HG03575 (cell line): Measurements from ENCODE around the gene LHPP.
"Not testable (repeated sequence)": the region's sequence is repeated elsewhere in the genome, so short reads cannot be mapped to it uniquely, and the experiment has no call there.

Experiments
- ATAC-seq: cut with Tn5 transposase; IDR thresholded peaks from one replicate; pipeline ENCODE4 v1.9.1; 2021; ENCODE audit not compliant: unreplicated experiment, insufficient number of reproducible peaks, low FRiP score; ENCODE audit errors: extremely low read depth

The LHPP gene

DNA sequence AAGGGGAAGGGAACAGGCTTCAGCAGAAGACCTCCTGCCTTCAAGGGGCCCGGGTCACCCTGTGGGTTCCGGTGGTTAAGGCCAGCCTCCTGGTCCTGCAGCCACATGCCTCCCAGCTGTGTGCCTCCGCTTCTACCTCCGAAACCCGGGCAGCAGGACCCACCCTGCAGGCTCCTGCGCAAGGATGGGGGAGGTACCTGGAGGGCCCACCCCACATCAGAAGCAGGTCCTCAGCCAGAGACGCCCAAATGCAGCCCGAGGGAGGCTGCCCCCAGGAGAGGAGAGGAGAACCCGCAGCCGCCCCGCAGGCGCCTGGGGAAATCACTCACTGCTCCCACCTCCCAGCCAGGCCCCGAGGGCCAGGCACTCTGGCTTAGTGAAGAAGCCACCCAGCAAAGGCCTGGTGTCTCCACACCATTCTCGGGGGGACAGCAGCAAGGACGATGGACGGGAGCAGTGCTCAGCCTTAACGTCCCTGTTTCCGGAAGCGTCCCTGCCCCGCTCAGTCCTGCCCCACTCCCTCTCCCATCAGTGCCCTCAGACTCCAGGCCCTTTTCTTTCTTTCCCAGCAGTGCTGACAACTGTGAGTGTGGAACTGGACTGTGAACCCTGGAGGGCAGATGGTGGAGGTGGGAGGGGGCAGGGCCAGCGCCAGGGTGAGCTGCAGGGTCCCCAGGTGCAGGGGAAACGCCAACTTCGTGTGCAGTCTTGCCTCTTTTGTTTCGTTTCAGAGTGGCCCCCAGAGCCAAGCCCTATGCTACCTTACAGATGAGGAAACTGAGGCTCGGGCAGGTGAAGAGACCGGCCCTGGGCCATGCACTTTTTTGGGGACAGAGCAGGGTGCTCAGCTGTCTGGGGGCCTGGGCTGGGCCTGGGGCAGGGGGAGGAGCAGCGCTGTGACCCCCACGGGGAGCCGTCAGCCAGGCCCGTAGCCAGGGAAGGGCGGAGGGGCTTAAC lies 144.5 kb downstream of the LHPP start:
- ATAC-seq: no peak

DNA sequence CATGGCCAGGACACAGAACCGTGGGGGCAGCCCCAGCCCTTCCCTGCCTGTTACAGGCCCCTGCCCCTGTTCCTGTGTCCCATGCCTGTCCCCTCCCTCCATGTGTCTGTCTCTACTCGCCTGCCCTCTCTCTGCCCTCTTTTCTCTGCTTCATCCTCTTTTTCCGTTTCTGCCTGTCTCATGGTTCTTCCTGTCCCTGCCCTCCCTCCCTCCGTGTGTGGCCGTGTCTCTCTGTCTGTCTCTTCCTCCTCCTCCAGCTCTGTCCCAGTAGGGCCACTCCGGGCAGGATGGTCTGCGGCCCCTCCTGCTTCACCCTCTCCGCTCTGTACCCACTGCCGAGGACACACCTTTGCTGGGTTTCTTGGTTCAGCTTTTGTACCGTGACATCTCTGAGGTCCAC lies 145.2 kb downstream of the LHPP start:
- ATAC-seq: no peak

DNA sequence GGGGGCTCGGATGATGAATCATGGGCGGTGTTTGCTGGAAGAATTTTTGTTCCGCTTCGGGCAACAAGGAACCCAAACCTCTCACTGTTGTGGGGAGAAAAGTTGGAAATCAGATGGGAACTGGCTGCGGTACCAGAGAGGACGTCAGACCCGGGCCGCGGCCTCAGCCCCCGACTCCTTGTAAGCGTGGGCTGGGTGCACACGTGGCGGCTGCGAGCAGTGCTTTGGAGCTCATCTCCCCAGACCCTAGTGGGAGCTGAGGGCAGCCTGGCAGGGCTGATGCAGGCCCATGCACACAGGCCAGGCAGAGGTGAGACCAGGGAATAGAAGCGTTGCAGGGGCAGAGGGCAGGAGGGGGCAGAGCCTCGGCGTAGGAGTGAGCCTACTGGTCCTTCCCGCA lies 146.1 kb downstream of the LHPP start:
- no peak for ATAC-seq

DNA sequence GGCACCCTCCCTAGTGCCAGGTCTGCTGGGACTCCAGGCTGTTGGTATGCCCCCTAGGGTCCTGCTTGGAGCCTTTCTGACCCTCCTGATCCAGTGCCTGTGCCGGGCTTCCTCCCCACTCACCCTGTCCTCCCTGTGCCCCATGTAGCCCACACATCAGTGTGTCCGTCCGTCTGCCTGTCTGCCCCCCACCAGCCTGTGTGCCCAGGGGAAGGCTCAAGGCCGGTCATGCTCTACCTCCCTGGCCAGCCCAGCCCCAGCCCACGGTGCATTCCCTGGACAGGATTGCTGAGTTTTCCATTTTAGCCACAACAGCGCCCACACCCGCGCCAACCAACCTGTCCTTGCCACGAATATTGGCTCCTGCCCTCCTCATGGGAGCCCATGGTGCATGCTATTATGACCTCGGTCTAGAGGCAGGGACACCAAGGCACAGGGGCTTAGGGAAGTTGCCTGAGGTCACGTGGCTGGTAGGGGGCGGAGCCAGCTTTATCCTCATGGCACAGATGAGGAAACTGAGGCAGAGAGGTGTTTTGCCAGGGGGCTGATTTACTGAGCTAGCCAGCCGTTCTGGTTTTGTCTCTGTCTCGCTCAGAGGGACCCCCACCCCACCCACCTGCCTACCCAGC lies 146.6 kb downstream of the LHPP start:
- no peak for ATAC-seq

DNA sequence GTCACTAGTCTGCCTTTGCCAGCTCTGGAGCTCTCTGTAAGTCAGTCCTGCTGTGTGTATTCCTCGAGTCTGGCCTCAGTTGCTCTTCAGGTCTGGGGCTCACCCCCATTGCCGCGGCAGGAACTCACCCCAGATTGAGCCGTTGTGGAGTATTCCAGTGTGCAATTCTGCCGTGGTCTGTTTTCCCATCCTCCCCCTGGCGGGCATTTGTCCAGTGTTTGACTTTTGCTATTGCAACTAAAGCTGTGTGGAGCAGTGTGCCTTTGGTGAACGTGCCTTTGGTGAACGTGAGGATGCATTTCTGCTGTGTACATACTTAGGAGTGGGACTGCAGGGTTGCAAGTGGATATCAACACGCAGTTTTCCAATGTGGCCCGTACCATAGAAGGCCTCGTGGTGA lies 148.1 kb downstream of the LHPP start:
- no peak for ATAC-seq

DNA sequence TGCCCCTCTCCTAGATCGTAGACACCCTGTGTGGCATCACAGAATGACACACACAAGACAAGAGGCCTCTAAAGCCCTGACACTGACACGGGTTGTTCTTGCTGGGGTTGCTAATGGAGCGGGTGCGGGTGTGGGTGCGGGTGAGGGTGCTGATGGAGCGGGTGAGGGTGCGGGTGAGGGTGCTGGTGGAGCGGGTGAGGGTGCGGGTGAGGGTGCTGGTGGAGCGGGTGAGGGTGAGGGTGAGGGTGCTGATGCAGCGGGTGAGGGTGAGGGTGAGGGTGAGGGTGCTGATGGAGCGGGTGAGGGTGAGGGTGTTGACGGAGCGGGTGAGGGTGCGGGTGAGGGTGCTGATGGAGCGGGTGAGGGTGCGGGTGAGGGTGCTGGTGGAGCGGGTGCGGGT lies 148.6 kb downstream of the LHPP start:
- not testable (repeated sequence) for ATAC-seq

DNA sequence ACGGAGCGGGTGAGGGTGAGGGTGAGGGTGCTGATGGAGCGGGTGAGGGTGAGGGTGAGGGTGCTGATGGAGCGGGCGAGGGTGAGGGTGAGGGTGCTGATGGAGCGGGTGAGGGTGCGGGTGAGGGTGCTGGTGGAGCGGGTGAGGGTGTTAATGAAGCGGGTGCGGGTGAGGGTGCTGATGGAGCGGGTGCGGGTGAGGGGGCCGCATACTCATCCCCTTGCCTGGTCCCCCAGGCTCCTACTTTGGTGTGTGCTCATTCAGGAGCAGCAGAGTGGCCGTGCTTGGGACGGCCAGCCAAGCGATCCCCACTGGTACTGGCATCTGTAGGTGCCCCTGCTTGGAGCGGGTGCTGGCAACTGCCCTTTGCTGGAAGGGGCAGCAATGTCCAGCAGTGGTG lies 149.2 kb downstream of the LHPP start:
- not testable (repeated sequence) for ATAC-seq

DNA sequence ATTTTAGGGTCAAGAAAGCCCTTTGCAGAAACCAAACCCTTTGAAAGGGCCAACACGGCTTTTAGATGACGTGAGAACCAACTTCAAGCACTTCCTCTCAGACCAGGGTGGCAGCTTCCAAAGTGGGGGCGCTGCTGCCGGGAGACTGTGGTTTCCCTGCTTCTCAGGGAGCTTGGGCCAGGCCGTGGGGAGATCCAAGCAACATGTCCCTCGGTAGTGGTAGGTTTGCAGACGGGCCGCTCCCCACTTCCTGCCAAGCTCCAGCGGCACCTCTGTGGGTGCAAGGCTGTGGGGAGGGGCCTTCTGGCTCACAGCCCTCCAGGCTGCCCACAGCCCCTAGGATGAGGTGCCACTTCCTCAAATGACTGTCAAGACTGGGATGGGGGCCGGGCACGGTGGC lies 150.1 kb downstream of the LHPP start:
- ATAC-seq: no peak

DNA sequence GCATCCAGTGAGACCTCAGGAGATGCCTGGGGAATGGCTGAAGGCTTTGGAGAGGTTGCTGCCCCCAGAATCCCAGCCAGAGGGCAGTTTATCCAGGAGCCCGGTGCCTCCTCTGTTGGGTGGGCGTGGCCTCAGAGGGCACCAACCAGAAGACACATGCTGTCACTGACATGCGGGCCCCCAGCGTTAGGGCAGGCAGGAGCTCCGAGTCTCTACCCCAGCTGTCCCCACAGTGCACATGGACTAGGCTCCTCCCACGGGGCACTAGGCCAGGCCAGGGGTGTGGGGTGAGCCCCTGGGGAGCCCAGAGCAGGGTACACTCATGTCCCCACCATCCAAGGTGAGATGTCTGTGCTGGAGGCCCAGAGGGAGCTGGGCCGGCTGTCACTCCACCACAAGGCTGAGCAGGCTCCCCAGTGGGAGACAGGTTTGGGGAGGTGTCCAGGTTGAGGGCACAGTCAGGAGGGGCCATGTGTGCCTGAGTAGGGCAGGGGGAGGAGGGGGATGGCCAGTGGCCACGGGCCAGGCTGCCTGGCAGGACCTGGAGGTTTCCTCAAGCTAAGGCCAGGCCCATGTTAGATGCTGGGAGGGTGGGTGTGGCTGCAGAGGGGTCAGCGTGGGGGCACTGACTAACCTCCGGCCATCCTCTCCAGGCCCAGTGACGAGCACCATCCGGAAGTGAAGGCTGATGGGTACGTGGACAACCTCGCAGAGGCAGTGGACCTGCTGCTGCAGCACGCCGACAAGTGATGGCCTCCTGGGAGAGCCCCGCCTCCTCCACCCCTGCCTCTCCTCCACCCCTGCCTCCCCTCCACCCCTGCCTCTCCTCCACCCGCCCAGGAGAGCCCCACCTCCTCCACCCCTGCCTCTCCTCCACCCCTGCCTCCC lies 151.2 kb downstream of the LHPP start:
- ATAC-seq: no peak

DNA sequence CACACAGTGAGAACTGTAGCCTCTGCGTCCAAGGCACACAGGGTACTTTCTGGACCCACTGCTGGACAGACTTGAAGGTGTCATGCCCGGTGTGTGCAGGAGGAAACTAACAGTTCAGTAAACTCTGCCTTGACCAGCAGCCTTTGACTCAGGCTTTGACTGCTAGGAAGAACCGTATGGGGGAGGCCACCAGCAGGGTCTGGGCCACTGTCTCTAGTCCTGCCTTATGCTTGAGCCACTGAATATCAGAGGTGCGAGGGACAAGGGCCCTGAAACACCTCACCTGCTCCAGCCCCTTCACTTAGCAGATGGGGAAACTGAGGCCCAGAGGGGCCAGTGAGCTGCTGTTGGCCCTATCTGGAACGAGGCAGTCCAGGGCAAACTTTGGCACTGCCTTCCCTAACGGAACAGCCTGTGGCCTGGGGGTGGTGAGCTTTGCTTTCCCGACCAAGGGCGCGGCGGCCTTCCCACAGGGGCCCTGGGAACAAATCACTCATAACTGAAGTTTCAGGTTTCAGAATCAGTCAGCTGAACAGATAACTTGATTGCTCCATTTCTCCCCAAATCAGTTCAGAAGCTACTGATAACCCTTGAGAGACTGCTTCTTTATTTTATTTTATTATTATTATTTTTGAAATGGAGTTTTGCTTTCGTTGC lies 152.5 kb downstream of the LHPP start:
- no peak for ATAC-seq

DNA sequence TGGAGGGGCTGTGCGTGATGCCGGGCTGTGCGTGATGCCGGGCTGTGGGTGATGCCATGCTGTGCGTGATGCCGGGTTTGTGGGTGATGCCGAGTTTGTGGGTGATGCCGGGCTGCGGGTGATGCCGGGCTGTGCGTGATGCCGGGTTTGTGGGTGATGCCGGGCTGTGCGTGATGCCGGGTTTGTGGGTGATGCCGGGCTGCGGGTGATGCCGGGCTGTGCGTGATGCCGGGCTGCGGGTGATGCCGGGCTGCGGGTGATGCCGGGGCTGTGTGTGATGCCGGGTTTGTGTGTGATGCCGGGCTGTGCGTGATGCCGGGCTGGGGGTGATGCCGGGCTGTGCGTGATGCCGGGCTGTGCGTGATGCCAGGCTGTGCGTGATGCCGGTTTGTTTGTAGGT lies 153.6 kb downstream of the LHPP start:
- no peak for ATAC-seq

DNA sequence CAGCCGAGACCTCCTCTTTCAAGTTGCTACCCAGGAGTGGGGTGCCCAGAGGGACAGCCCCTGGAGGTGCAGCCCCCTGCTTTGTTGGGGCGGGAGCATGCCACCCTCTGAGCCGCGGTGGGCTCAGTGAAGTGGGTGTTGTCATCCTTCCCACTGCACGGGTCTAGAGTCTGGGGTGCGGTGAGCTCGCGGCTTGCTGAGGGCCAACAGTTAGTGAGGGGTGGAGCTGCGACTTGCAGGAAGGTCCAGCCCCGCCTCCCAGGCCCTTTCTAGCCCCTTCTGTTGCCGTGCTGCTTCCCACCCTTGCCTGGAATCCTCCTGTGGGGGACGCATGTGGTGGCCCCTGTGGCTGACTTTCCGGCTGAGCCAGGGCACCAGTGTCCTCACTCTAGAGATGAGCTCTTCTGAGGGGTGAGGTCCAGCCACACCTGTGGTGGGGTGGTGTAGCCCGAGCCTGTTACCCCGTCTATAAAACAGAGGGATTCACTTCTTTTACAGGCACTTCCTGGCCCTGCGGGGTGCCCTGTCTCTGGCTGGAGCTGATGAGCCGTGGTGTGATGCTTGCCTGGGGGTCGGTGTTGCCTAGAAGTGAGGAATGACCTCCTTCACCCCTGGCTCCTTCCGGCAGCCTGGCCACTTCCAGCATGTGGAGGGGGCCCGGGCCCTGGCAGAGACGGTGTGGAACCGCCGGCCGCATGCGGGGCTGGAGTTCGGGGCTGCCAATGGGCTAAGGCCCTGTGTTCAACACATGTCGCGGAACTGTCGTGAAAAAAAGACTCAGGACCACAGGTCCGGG lies 154.6 kb downstream of the LHPP start:
- ATAC-seq: no peak

DNA sequence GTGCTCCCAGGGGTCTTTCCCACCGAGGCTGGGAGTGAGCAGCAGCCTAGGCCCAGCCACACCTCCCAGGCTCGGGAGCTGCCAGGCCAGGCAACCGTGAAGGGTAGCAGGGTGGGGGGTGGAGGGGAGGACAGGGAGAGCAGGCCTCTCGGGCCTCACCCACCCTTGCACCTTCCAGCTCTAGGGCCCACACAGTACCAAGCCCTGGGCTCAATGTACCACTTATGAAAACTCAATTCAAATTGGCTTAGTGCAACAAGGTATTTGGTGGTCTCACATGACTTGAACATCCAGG lies 155.2 kb downstream of the LHPP start:
- ATAC-seq: no peak

DNA sequence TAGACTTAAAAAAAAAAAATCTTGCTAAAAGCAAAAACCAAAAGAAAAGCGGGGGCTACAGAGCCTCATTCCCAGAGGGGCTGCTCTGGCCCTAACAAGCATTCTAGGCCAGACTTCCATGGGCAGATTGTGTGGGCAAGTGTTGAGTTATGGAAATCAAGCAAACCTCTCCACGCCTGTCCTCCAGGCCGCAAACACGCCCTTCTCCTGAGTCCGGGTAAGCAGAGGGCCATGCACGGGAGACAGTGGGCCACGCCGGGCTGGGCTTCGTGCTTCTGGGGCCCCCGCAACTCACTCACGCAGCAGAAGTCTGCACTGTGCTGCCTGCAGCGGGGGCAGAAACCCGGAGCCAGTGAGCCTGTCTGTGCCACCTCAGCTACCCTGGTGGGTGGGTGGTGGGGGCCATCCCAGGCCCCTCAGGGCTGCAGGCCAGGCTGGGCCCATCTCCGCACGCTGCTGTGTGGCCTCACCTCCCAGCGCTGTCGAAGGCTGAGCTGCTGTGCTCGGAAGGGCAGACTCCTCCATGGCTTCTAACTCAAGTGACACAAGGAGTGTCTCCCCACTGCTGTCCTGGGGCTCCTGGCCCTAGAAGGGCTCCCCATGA lies 156.9 kb downstream of the LHPP start:
- no peak for ATAC-seq

DNA sequence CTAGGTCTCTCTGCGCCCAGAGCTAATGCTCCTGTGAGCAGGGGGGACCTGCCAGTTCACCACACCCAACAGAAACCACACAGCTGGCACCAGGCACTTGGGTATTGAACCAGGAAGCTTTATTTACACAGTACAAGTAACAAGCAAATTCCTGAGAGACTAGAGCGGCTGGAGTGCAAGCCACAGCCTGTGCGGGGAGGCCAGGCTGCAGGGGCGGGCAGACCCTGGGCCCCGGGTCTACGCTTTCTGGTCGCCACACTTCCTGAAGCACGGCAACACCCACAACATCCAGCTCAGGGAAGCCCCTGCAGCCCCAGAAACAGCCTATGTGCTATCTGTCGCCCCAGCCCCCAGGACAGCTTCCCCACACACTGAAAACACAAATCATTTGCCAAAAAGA lies 157.6 kb downstream of the LHPP start:
- no peak for ATAC-seq

DNA sequence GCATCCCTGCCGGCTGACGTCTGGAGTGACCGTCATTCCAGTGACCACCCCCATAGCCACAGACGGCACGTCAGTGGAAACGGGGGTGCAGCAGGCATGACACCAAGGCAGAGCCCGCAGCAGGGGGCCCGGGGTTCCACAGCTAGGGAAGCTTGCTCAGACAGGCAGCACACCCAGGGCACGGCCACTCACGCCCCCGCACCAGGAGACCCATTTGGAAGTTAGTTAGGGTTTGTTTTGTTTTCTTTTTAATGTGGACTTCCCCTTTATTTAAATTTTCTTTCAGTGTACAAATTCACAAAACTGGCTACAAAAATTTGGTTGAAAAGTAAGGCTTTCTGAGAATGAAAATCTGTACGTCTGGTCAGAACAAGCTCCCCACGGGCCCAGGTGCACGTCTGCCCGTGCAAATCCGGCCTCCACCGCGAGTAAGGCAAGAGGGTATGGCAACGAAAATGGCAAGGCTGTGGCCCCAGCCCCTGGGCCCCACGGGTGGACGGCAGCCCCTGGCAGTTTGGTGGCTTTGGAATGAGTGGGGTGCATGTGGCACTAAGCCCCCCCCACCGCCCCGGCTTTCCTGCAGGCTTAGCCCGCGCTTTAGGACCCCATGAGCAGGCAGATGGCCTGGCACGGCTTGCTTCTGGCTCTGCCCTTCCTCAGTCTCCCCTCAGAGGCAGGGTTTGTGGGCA lies 158.3 kb downstream of the LHPP start:
- no peak for ATAC-seq

DNA sequence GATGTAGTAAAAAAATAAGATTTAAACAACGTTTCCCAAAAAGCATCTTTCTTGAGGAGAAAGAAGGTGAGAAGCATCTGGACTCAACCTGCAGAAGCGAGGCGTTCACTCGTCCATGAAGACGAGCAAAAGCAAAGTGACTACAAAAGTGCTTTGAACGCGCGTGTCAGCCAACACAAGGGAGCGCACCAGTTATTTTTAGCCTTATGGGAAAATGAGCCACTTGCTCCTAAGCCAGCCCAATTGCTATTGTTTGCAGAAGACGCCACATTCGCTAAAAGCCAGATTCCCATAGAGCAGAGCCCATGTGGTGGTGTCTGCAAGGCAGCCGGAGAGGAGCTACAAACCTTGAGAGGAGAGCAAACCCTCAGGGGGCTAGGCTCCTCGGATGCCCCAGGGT lies 160.0 kb downstream of the LHPP start:
- ATAC-seq: no peak

DNA sequence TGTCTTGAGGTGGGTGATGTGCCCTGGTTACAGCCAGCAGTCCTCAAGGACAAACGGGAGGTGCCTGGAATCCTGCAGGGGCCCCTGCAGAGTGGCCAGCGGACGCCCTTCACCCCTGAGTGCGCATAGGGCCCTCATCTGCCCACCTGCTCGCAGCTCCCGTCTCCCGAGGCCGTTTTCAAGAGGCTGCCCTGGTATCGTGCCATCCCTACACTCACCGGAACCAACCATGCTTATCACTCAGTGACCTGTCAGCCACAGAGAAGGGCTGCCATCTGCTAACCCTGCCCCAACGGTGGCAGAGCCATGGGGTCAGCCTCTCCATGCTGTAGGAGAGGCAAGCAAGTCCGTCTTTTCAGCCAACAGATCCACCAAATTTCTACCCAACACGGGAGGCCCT lies 160.5 kb downstream of the LHPP start:
- no peak for ATAC-seq
